T-helper 22 cell (primary cell): ENCODE data around the gene TRABD.

Source experiments
- DNase-seq: peaks from one replicate; pipeline ENCODE4 v3.0.0-alpha.2; 2020; ENCODE audit warnings: low read depth

The TRABD gene

GRCh38 chr22:50186761-50187523, 1.2 kb downstream of the TRABD start:
- no peak for DNase-seq

- DNase-seq = no peak
These were observed 2.6 kb downstream of the TRABD start for GRCh38 chr22:50188356-50188755.

GRCh38 chr22:50189184-50189848, 3.6 kb downstream of the TRABD start:
- DNase-seq = no peak

DNA sequence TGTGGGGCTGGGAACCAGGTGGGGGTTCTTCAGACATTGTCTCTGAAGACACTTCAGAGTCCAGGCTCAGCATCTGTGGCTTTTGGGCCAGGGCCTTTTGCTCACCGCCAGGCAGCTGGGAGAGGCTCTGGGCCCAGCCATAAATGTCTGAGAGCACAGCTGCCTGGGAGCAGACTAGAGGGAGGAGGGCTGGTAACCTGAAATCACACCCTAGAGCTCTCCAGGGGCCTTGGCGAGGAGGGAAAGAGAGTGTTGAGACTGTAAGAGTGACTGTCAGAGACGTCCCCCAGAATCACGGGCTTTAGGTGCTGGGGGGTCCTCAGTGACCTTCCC, 4.1 kb downstream of the TRABD start:
- DNase-seq = no peak

DNA sequence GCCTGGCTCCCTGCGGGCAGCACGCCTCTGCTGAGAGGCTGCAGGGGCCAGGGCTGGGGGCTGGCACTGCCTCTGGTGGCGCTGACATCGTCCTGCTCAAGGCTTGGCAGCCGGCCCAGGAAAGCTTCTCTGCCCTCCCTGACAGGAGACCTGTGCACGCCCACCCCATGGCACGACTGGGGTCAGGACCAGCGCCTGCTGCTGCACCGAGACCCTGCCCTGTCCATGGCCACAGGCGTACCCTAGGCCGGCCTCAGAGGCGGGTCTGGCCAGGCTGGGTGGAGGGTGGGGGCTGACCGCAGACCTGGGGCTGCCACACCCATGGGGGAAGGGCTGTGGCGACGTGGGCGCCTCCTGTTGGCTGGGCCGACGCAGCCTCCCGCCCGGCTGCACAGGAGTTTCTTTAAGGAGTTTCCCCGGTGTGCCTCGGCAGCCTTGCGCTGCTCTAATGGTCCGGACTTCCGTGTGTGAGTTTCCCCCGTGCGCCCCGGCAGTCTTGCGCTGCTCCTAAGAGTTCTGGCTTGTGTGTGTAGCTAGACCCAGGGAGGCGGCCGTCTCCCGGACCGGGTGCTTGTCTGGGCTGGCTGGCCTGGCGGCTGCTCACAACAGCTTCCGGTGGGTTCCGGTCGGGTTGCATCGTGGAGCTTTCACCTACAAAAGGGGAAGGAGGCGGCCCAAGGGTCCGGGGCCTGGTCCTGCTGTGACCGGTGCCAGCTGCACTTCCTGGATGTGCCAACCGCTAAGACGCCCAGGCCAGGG, 4.6 kb downstream of the TRABD start:
- DNase-seq = peak; percentile 70

- DNase-seq = peak; percentile 84
These were observed 5.4 kb downstream of the TRABD start for GRCh38 chr22:50190941-50191741.

- DNase-seq = peak; percentile 42
These were observed 6.9 kb downstream of the TRABD start for GRCh38 chr22:50192436-50193204.

GRCh38 chr22:50193621-50194020, 7.9 kb downstream of the TRABD start:
- no peak for DNase-seq

DNA sequence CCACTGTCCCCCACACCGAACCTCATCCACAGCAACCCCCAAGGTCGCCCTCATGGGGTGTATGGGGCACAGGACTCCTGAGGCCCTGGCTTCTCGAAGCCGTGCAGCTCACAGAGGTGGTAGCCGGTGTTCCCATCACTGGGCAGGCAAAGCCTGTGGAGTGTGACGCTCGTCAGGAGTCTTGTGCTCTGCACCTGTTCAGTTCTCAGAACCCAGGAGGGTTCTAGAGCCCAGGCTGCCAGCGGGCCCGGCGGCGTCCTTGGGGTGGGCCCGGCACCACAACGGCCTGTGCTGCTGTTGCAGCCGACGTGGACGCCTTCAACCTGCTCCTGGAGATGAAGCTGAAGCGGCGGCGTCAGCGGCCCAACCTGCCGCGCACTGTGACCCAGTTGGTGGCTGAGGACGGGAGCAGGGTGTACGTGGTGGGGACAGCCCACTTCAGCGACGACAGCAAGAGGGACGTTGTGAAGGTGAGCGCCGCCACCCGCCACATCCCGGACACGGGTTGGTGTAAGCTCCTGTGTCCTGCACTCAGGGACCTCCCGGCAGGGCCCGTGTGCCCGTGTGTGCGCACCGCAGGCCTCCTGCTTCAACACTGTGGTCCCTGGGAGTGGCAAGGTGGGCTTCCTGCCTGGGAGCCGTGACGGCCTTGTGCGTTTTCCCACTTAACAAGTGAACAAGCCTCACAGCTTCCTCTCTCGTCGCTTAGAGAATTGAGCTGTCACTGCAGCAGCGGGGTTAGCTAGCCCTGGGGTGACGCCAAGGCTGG, 8.5 kb downstream of the TRABD start:
- no peak for DNase-seq

- DNase-seq = no peak
These were observed 10.5 kb downstream of the TRABD start for GRCh38 chr22:50196256-50196655.

- no peak for DNase-seq
These were observed 11.5 kb downstream of the TRABD start for GRCh38 chr22:50197000-50197800.

GRCh38 chr22:50197856-50198623, 12.3 kb downstream of the TRABD start:
- no peak for DNase-seq

DNA sequence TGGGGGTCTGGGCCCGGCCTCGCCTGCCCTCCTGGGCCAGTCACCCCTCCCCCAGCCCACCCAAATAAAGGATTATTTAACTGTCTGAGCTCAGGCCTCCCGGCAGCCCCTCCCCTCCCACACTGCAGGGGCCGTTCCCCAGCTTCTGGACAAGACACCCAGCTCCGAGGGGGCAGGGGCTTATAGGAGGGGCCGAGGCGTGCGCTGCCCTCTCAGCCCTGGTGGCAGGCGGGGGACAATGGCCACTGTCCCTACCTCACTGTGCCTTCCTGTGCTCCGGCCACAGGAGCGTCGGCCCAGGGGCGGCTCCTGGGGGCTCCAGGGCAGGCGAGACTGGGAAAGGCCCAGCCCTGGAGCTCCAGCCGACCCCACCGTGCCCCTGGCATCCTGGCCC, 12.9 kb downstream of the TRABD start:
- no peak for DNase-seq

DNA sequence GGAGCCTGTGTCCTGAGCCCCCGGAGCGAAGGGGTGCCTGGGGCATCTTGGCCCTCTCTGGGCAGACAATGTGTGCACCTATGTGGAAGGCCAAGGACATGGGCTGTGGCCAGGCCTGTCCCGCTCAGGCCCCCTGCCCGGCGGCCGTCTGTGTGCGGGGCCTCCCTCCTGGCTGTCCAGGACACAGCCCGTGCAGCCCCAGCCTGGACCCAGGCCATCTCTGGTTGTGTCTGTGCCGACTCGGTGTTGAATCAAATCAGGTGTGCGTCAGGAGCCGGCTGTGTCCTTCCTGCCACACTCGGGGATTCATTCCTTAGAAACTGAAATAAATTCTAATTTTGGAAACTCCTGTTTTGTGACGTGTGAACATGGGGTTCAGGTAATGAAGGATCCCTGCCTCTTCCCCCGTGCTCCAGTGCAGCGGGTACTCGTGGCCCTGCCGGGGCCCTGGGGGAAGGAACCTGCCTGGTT, 13.6 kb downstream of the TRABD start:
- DNase-seq = no peak

- no peak for DNase-seq
These were observed 14.2 kb downstream of the TRABD start for GRCh38 chr22:50199829-50200460.

DNA sequence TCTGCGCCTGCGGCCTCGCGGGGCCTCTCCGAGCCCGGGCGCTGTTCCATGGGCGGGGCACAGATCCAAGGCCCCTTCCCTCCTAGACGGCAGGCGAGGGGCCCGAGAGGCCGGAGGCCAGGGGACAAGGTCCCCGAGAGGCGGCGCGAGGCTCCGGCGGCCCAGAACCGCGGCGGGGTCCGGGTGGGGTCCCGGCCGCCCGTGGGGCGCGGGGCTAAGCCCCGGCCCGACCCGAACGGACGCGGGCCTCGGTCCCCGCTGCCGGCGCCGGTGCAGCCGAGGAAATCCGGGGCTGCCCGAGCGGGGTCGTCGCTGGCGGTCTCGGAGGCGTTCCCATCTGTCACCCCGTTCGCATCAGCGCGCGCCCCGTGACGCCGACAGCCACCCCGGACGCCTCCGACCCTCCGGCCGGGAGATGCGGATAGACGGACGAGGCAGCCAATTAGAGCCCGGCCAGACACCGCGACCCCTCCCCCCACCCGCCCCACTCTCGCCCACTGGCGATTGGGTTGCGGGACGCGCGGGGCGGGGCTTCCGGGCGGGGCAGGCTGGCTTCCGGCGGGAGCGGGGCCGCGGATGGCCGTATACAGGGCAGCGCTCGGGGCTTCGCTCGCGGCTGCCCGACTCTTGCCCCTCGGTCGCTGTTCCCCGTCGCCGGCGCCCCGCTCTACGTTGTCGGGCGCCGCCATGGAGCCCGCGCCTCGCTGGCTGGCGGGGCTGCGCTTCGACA, 14.9 kb downstream of the TRABD start, which contains the start of gene SELENOO:
Gene SELENOO, plus strand, starts transcription at position 551 of the 730 bp plus-strand sequence. Its CDS starts 26 bp downstream, at position 577.
- peak; percentile 86 for DNase-seq
